ENCODE results near the gene GLOD5. TPM values are rescaled to one million over a fixed set of nuclear protein-coding genes. Genes with fewer than 3 reads are reported as not detected.

Gene GLOD5
- total RNA-seq, 1 experiment from 2014 or later = not detected

DNA sequence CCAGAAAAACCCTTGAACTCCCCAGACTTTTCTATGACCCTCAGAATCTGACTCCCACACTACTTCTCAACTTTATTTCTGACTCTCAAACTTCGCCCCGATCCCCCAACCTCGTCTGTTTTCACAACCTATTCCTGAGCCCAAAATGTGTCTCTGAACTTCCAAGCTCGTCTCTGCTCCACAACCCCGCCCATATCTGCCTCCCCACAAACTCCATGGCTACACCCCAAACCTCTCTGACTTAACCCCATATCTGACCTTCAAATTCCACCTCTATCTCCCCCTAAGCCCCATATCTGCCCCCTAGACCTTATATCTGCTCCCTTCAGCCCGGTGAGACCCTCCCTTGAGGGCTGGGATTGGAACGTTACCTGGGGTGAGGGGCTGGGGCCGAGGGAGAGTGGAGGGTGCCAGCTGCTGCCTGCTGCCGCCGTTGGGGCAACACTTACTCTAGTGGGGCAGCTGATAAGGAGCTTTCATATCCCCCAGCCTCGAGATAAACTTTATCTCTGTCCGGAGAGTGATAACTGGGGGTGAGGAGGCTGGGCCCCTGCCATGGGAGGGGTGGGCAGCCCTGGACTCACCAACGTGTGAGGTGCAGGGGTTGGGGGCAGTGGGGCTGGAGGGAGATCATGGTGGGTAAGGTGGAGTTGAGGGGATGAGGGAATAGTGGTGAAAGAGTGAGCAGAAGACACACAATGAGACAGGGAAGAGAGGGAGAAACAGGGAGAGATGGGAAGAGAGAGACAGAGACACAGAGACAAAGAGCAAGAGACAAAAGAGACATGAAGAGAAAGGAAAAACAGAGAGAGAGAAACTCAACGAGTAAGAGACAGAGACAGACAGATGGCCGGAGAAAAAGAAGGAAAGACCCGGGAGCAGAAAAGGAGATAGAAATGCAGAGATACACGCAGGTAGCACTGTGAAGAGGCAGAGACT lies 26.2 kb downstream of the GLOD5 start:
- Mint-ChIP-seq H3K36me3 (ENCODE audit: insufficient read depth, unreplicated experiment) (no peaks in the 10 kb centered on the region), H3K27ac (ENCODE audit: low read depth, unreplicated experiment) (no peak overlapping the region), H3K27me3 (ENCODE audit: insufficient read depth, unreplicated experiment) (peaks cover 39% of the 10 kb centered on the region), H3K9me3 (ENCODE audit: unreplicated experiment) (peaks cover 14% of the 10 kb centered on the region), H3K4me3 (ENCODE audit: unreplicated experiment) (no peak overlapping the region), H3K4me1 (ENCODE audit: insufficient read depth, unreplicated experiment) (no peaks in the 10 kb centered on the region)
- intact Hi-C loops (cut with micrococcal nuclease) = no loop called here
- DNase-seq (ENCODE audit: unreplicated experiment) = no peak
- TF ChIP-seq, protein P1, sequence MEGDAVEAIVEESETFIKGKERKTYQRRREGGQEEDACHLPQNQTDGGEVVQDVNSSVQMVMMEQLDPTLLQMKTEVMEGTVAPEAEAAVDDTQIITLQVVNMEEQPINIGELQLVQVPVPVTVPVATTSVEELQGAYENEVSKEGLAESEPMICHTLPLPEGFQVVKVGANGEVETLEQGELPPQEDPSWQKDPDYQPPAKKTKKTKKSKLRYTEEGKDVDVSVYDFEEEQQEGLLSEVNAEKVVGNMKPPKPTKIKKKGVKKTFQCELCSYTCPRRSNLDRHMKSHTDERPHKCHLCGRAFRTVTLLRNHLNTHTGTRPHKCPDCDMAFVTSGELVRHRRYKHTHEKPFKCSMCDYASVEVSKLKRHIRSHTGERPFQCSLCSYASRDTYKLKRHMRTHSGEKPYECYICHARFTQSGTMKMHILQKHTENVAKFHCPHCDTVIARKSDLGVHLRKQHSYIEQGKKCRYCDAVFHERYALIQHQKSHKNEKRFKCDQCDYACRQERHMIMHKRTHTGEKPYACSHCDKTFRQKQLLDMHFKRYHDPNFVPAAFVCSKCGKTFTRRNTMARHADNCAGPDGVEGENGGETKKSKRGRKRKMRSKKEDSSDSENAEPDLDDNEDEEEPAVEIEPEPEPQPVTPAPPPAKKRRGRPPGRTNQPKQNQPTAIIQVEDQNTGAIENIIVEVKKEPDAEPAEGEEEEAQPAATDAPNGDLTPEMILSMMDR (IDR thresholded peaks at IDR 0.05; ENCODE audit: unreplicated experiment) = no peak
- CTCF ChIA-PET = interaction anchor here (0.6 to 0.7 kb wide), 2 partner anchors 27 to 156 kb away, joined by 3 read pairs; no protein-coding TSS in a partner anchor
- BruUV-seq (replicated peaks) = no TSS peak
- POLR2A ChIA-PET = interaction anchor here (0.5 kb wide), 1 partner anchor 17 kb away, joined by 3 read pairs; no protein-coding TSS in a partner anchor

DNA sequence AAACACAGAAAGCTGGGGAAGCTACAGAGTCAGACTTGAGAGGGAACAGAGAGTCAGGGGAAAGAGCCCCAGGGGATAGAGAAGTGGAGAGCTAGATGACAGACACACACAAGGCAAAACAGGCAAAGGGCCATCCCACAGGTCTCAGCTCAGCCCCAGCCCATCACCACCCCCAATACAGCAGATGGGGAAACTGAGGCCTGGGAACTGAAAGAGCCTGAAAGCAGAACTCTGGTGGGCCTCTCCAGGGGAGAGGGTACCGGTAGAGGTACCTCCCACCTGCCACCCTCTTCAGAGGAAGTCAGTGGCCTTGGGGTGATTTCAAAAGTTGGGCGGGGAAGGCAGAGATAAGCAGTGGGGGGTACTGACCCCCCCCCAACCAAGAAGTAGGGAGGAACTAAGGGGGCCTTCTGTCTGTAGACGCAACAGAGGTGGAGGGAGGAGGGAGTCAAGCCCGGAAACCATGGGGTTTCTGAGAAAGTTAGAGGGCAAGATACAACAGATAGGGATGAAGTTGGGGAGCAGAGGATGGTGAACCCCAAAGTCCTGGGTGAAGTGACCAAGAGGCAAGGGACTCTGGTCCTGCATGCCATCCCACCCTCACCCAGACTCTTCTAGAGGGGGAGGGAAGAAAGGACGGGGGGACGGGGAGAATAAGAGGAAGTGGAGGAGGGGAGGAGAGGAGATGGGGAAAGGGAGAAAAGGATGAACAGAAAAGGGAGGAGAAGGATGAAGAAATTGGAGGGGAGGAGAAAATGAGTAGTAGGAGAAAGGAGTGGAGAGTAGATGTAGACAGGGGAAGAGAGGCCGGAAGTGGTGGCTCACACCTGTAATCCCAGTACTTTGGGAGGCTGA lies 28.0 kb downstream of the GLOD5 start:
- Mint-ChIP-seq H3K27me3 (ENCODE audit: insufficient read depth, unreplicated experiment) (peaks cover 39% of the 10 kb centered on the region), H3K4me1 (ENCODE audit: insufficient read depth, unreplicated experiment) (peaks cover 5% of the 10 kb centered on the region), H3K4me3 (ENCODE audit: unreplicated experiment) (no peak overlapping the region), H3K27ac (ENCODE audit: low read depth, unreplicated experiment) (no peak overlapping the region), H3K36me3 (ENCODE audit: insufficient read depth, unreplicated experiment) (no peaks in the 10 kb centered on the region), H3K9me3 (ENCODE audit: unreplicated experiment) (peaks cover 14% of the 10 kb centered on the region)
- BruUV-seq (replicated peaks) = no TSS peak
- ChIA-PET POLR2A (no interaction called here), CTCF (no interaction called here)
- no peak for DNase-seq (ENCODE audit: unreplicated experiment)
- TF ChIP-seq, protein P1 (IDR thresholded peaks at IDR 0.05; ENCODE audit: unreplicated experiment) = no peak
- intact Hi-C loops (cut with micrococcal nuclease) = no loop called here

DNA sequence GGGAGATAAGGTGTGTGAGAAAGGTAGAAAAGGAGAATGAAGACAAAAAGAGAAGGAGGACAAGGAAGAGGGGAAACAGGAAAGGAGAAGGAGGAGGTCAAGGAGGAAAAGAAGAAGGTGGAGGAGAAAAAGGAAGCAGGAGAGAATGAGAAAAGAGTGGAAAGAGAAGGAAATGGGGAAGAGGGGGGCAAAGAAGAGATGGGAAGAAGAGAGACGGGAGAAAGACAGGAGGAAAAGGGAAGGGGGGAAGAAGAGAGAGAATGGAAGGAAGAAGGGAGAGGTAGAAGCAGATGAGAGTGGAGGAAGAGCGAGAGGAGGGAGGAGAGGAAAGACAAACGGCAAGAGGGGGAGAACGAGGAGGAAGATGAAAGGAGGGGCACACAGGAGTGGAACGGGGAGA lies 28.9 kb downstream of the GLOD5 start:
- intact Hi-C loops (cut with micrococcal nuclease) = no loop called here
- Mint-ChIP-seq H3K4me3 (ENCODE audit: unreplicated experiment) (no peak overlapping the region), H3K4me1 (ENCODE audit: insufficient read depth, unreplicated experiment) (peaks cover 5% of the 10 kb centered on the region), H3K27me3 (ENCODE audit: insufficient read depth, unreplicated experiment) (peaks cover 39% of the 10 kb centered on the region), H3K36me3 (ENCODE audit: insufficient read depth, unreplicated experiment) (no peaks in the 10 kb centered on the region), H3K9me3 (ENCODE audit: unreplicated experiment) (peaks cover 14% of the 10 kb centered on the region), H3K27ac (ENCODE audit: low read depth, unreplicated experiment) (no peak overlapping the region)
- ChIA-PET CTCF (no interaction called here), POLR2A (no interaction called here)
- no TSS peak for BruUV-seq (replicated peaks)
- no peak for DNase-seq (ENCODE audit: unreplicated experiment)
- TF ChIP-seq, protein P1 (IDR thresholded peaks at IDR 0.05; ENCODE audit: unreplicated experiment) = no peak

Data from MCF 10A (cell line).